ENCODE results near the gene DNAJB2.

DNAJB2 gene

DNA sequence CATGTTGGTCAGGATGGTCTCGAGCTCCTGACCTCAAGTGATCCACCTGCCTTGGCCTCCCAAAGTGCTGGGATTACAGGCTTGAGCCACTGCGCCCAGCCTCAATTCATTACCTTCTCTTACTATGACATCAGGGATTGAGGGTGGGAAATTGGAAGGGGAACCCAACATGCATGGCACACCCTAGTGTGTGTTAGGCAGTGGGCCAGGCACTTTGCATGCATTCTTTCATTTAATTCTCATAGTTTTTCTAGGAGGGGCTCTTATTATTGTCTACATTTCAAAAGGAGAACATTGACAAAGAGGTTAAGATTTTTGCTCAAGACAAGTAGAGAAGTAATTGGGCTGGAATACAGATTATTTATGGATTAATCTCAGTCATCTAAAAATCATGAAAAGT, 10.9 kb upstream of the DNAJB2 start:
- TF ChIP-seq, protein P1, sequence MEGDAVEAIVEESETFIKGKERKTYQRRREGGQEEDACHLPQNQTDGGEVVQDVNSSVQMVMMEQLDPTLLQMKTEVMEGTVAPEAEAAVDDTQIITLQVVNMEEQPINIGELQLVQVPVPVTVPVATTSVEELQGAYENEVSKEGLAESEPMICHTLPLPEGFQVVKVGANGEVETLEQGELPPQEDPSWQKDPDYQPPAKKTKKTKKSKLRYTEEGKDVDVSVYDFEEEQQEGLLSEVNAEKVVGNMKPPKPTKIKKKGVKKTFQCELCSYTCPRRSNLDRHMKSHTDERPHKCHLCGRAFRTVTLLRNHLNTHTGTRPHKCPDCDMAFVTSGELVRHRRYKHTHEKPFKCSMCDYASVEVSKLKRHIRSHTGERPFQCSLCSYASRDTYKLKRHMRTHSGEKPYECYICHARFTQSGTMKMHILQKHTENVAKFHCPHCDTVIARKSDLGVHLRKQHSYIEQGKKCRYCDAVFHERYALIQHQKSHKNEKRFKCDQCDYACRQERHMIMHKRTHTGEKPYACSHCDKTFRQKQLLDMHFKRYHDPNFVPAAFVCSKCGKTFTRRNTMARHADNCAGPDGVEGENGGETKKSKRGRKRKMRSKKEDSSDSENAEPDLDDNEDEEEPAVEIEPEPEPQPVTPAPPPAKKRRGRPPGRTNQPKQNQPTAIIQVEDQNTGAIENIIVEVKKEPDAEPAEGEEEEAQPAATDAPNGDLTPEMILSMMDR (IDR thresholded peaks at IDR 0.05), result no peak

DNA sequence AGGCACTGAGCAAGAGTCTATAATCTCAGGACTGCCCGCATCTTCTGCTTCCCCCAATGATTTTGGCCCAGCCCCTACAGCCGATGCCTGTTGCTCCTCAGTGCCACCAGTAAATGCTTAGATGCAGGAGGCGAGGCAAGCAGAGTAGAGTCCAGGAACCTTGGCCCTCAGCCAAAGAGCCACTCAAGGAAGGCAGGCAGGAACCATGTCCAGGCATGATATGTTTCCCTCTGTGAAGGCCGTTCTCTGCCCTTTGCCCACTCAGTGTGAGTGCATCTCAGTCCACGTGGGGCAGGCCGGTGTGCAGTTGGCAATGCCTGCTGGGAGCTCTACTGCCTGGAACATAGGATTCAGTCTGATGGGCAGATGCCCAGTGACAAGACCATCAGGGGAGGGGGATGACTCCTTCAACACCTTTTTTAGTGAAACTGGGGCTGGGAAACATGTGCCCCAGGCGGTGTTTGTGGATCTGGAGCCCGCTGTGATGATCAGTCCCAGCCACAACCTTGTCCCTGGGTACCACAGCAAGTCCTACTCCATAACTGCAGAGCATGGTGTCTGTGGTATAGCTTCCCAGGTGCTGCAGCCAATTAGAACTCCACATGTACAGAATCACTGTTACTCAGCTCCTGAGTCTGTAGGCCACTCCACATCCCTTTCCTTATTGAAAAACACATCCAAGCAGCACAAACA, 9.7 kb upstream of the DNAJB2 start:
- TF ChIP-seq, protein P1 (IDR thresholded peaks at IDR 0.05), result no peak

DNA sequence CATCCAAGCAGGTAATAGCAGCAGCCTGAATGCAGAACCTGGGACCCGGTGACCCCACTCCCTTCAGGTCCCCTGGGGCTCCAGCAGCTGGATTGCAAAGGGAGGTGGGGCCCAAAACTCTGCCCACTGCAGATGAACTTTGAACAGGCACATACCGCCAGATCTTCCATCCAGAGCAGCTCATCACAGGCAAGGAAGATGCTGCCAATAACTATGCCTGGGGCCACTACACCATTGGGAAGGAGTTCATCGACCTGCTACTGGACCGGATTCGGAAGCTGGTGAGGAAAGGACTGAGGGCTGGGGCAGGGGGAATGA, 9.2 kb upstream of the DNAJB2 start:
- TF ChIP-seq, protein P1 (IDR thresholded peaks at IDR 0.05), result no peak

DNA sequence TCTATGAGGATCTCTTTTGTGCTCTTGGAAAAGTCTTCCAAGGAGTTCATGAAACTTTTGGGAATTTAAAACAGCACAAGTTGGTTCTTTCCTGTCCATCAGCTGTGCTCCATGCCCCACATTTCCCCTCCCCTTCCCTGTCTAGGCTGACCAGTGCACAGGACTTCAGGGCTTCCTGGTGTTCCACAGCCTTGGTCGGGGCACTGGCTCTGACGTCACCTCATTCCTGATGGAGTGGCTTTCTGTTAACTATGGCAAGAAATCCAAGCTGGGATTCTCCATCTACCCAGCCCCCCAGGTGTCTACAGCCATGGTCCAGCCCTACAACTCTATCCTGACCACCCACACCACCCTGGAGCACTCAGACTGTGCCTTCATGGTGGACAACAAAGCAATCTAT, 8.1 kb upstream of the DNAJB2 start:
- TF ChIP-seq, protein P1 (IDR thresholded peaks at IDR 0.05), result no peak

DNA sequence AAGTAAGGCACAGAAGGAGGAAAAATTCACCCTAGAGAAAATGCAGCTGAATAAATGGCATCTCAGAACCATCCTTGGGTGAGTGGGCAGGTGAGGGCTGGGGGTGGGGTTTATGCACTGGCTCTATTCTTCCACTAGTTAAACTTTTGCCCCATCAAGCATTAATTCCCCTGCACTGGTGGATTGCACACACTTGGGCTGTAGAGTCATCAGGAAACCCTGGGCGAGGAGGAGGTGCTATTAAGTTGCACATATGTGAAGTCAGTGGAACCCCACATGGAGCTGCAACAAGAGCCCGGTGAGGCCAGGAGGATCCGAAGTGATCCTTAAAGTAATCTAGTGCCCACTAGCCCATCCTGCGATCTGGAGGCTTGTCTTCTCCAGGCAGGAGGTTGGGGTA, 6.8 kb upstream of the DNAJB2 start:
- TF ChIP-seq, protein P1 (IDR thresholded peaks at IDR 0.05), result no peak

DNA sequence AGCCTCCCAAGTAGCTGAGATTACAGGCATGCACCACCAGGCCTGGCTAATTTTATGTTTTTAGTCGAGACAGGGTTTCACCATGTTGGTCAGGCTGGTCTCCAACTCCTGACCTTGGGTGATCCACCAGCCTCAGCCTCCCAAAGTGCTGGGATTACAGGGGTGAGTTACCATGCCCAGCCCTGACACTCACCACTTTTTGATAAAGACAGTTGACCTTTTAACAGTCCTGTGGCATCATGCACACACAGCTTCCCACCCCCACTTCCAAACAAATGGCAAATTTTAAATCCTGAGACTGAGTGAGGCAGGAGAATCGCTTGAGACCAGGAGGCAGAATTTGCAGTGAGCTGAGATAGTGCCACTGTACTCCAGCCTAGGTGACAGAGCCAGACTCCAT, 6.2 kb upstream of the DNAJB2 start:
- TF ChIP-seq, protein P1 (IDR thresholded peaks at IDR 0.05), result no peak

DNA sequence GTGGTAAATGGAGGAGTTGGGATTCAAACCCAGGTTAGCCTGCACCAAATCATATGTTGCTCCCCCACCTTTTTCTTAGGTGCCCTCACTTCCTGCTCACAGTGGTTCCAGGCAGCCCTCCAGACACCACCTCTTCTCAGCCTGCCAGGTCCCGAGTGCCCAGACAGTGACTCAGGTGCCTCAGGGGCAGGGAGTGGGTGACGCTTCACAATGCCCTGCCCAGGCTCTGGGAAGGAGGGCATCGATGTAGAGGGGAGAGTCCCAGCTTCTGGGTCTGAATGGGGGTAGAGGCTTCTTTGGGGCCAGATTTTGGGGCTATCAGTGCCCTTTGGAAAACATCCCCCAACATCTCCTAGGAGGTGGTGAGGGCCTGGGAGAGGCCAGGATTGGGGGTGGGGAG, 5.2 kb upstream of the DNAJB2 start:
- TF ChIP-seq, protein P1 (IDR thresholded peaks at IDR 0.05), result no peak

DNA sequence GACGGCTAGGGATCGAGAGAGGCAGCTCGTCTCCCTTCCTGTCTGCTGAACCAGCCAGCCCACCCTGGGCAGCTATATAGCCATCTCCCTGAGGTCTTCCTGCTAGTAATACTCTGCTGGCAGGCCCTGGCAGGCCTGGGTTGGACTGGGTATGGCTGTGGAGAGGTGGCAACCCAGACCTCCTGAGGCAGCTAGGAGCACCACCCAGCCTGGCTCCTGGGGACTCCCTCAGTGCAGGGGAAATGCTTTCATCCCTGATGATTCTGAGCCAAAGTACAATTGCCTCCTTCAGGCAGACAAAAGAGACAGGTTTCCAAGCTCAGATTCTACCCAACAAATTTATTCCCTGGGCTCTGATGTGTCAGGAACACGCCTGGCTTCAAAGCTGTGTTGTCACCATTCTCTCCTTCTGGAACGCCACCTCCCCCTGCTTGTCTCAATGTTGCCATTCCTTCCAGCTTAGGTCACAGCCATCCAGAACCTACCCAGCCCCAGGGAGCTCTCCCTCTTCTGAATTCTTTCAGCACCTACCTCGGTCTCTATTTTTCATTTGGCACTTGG, 4.7 kb upstream of the DNAJB2 start:
- TF ChIP-seq, protein P1 (IDR thresholded peaks at IDR 0.05), result no peak

Measured in LNCAP (cell line).